ENCODE data around the gene MARK1. TPM values are rescaled to one million over a fixed set of nuclear protein-coding genes. Genes with fewer than 3 reads are reported as not detected.

Gene MARK1
- total and polyA plus RNA-seq, 2 donors (not counting 1 experiment from before 2014, with no cell fraction given) = 0.52 to 3.8 TPM

- H3K4me1 Mint-ChIP-seq = no peaks in the 10 kb centered on the region
- no peaks in the 10 kb centered on the region for H3K79me2 ChIP-seq (ENCODE audit: control insufficient read depth, insufficient read depth, low read length)
- no peaks in the 10 kb centered on the region for H3K9me3 ChIP-seq (ENCODE audit: control extremely low read depth in 1 of 3, control insufficient read depth in 2 of 3, insufficient read depth in 1 of 3, low read length in 2 of 3)
- H3K27me3 Mint-ChIP-seq = peaks cover 20% of the 10 kb centered on the region
- H3K9me3 Mint-ChIP-seq (ENCODE audit: insufficient read depth) = no peaks in the 10 kb centered on the region
- no peaks in the 10 kb centered on the region for H3K27me3 ChIP-seq (replicated peaks in 1 of 4; ENCODE audit: control extremely low read depth in 1 of 4, control insufficient read depth in 3 of 4, insufficient read depth in 4 of 4, low read length in 3 of 4)
- H3K4me3 Mint-ChIP-seq = no peak overlapping the region
- intact Hi-C loops (cut with micrococcal nuclease) = no loop called here
- H3K36me3 ChIP-seq (replicated peaks in 1 of 2; ENCODE audit: control extremely low read depth in 1 of 2, control insufficient read depth in 1 of 2, extremely low read depth in 1 of 2, insufficient read depth in 2 of 2, low read length in 1 of 2) = no peaks in the 10 kb centered on the region
- no peak overlapping the region for H3K27ac Mint-ChIP-seq
- H3K4me1 ChIP-seq (ENCODE audit: control insufficient read depth in 2 of 2, insufficient read depth in 2 of 2, low read length in 2 of 2) = no peaks in the 10 kb centered on the region
- WGBS (ENCODE audit: insufficient coverage) = no CpG with 5 or more reads among the region's 1 CpG
- no peak for ATAC-seq (ENCODE audit: low read depth)
- ChIA-PET POLR2A (no interaction called here), CTCF (no interaction called here)
- DNase-seq = no peak
- TF ChIP-seq EZH2 (IDR thresholded peaks at IDR 0.05; ENCODE audit: borderline replicate concordance, insufficient read depth, low read depth, low read length, poor library complexity, severe bottlenecking) = no peak
- TF ChIP-seq CTCF (IDR thresholded peaks at IDR 0.05) = no peak
- no peak overlapping the region for H3K27ac ChIP-seq (ENCODE audit: low read length in 2 of 2)
- no peaks in the 10 kb centered on the region for H4K20me1 ChIP-seq (ENCODE audit: control insufficient read depth, insufficient read depth, low read length, poor library complexity, severe bottlenecking)
- H3K4me2 ChIP-seq (replicated peaks; ENCODE audit: low read depth, low read length, poor library complexity, severe bottlenecking) = no peak overlapping the region
- no peak overlapping the region for H2AFZ ChIP-seq (ENCODE audit: insufficient read depth, low read depth, low read length, poor library complexity, severe bottlenecking)
- no peak overlapping the region for H3K4me3 ChIP-seq (ENCODE audit: control extremely low read depth in 1 of 5, extremely low read depth in 1 of 5, insufficient read depth in 1 of 5, low read depth in 2 of 5, low read length in 4 of 5)
- no peak overlapping the region for H3K9ac ChIP-seq (ENCODE audit: low read length)
Observed at GRCh38 chr1:220500372-220500771, 27.6 kb upstream of the MARK1 start.

GRCh38 chr1:220504329-220504728 is 23.6 kb upstream of the MARK1 start:
- H3K27me3 Mint-ChIP-seq = peaks cover 7% of the 10 kb centered on the region
- Histone ChIP-seq H3K27ac (ENCODE audit: low read length in 2 of 2) (no peak overlapping the region), H3K4me3 (ENCODE audit: control extremely low read depth in 1 of 5, extremely low read depth in 1 of 5, insufficient read depth in 1 of 5, low read depth in 2 of 5, low read length in 4 of 5) (no peak overlapping the region), H3K9ac (ENCODE audit: low read length) (no peak overlapping the region), H3K9me3 (ENCODE audit: control extremely low read depth in 1 of 3, control insufficient read depth in 2 of 3, insufficient read depth in 1 of 3, low read length in 2 of 3) (no peaks in the 10 kb centered on the region), H3K27me3 (replicated peaks in 1 of 4; ENCODE audit: control extremely low read depth in 1 of 4, control insufficient read depth in 3 of 4, insufficient read depth in 4 of 4, low read length in 3 of 4) (peaks cover 0 to 5% (median 0%) of the 10 kb centered on the region in 4 experiments), H3K36me3 (replicated peaks in 1 of 2; ENCODE audit: control extremely low read depth in 1 of 2, control insufficient read depth in 1 of 2, extremely low read depth in 1 of 2, insufficient read depth in 2 of 2, low read length in 1 of 2) (no peaks in the 10 kb centered on the region), H2AFZ (ENCODE audit: insufficient read depth, low read depth, low read length, poor library complexity, severe bottlenecking) (no peak overlapping the region), H3K4me2 (replicated peaks; ENCODE audit: low read depth, low read length, poor library complexity, severe bottlenecking) (no peak overlapping the region), H3K4me1 (ENCODE audit: control insufficient read depth in 2 of 2, insufficient read depth in 2 of 2, low read length in 2 of 2) (no peaks in the 10 kb centered on the region), H4K20me1 (ENCODE audit: control insufficient read depth, insufficient read depth, low read length, poor library complexity, severe bottlenecking) (no peaks in the 10 kb centered on the region), H3K79me2 (ENCODE audit: control insufficient read depth, insufficient read depth, low read length) (no peaks in the 10 kb centered on the region)
- 67% methylated on average over 3 of the region's 5 CpGs for WGBS (ENCODE audit: insufficient coverage)
- no peak overlapping the region for H3K27ac Mint-ChIP-seq
- ATAC-seq (ENCODE audit: low read depth) = no peak
- no peak overlapping the region for H3K4me3 Mint-ChIP-seq
- H3K9me3 Mint-ChIP-seq (ENCODE audit: insufficient read depth) = no peaks in the 10 kb centered on the region
- ChIA-PET POLR2A (no interaction called here), CTCF (no interaction called here)
- no peaks in the 10 kb centered on the region for H3K4me1 Mint-ChIP-seq
- no peak for DNase-seq
- intact Hi-C loops (cut with micrococcal nuclease) = no loop called here
- TF ChIP-seq CTCF (IDR thresholded peaks at IDR 0.05) (no peak), EZH2 (IDR thresholded peaks at IDR 0.05; ENCODE audit: borderline replicate concordance, insufficient read depth, low read depth, low read length, poor library complexity, severe bottlenecking) (no peak)

All from B cell (primary cell).